Stimulated activated CD4-positive, alpha-beta T cell treated with anti-CD3 and anti-CD28 coated beads, Interleukin-12 subunit alpha, Interleukin-12 subunit beta, amount 100 ng/mL, for 48 hours (primary cell): ENCODE data around the gene EPHA6.
"Not testable (repeated sequence)": the region's sequence is repeated elsewhere in the genome, so short reads cannot be mapped to it uniquely, and the experiment has no call there.

Experiments used
- DNase-seq, 3 donors: peaks; one replicate each; pipeline ENCODE4 v3.0.0-alpha.2; 2020; ENCODE audit warnings: low read depth in 2 of 3, low spot score in 1 of 3

Gene EPHA6

DNA sequence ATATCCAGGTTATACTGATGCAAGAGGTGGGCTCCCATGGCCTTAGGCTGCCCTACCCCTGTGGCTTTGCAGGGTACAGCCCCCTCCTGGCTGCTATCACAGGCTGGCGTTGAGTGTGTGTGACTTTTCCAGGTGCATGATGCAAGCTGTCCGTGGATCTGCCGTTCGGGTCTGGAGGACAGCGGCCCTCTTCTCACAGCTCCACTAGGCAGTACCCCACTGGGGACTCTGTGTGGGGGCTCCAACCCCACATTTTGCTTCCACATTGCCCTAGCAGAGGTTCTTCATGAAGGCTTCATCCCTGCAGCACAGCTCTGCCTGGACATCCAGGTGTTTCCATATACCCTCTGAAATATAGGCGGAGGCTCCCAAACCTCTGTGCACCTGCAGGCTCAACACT, 610.6 kb downstream of the EPHA6 start:
- no peak for DNase-seq

DNA sequence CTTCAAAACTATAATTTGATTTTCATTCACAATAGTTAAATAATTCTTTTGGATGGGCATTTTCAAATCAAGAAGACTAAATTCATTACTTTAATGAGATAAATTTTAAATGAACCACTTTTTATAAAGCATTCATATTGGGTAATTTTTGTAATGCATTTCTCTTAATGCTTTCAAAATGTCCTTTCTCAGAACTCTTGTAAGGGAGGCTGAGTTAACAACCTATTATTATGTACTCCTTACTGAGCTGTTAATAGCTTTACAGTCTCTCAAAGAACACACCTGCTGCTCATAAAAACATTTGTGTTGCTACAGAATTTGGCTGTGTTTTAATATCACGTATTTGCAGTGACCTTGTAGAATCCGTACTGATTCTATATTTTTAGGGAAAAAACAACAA, 616.2 kb downstream of the EPHA6 start:
- no peak for DNase-seq

DNA sequence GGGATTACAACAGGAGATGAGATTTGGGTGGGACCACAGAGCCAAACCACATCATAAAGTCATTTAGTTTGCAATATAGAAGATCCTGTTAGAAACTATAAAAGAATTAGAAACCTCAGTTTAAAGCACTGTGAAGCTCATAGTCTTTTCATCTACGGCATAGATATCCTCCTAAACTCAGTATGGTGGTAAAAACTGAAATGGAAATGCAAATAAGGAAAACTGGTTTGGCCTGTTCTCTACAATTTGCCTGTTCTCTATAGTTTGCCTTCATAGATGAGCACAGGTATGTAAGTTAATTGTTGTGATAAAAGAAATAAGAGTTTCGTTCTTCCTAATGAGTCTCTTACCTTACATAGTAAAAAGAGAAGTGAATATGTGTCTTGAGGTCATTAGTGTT, 618.5 kb downstream of the EPHA6 start:
- no peak for DNase-seq

DNA sequence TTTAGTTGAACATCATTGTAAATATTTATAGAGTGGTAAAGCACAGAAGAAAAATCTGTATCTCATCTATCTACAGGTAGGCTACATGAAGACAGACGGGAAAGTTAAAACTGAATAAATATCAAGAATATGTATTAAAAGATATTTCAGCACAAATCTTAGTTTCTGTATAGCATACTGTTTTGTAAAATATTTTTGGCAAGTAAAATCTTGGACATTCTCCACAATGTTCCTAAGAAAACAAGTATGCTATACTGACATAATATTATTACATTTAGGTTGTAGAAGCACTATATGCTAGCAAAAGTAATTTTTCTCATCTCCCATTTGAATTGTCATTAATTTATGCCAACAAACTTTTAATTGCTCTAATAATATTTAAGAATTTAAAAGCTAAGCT, 623.7 kb downstream of the EPHA6 start:
- DNase-seq: no peak

DNA sequence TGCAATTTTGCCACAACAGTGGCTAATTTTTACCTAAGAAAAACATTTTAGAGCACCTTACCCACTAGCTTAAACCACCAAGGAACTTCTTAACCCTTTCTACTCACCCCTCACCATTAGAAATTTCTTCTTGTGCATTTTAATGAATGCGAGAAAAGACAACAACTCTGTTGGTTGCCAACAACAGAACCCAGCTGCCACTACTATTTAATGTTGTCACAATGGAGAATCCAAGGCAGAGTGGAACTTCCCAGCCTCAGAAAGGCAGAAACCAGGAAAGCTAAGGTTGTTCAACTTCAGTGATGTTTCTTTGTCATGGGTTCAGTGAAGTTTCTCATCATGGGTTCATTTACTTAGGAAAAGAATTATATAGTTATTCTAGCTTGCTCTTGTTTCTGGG, 625.0 kb downstream of the EPHA6 start:
- no peak for DNase-seq

DNA sequence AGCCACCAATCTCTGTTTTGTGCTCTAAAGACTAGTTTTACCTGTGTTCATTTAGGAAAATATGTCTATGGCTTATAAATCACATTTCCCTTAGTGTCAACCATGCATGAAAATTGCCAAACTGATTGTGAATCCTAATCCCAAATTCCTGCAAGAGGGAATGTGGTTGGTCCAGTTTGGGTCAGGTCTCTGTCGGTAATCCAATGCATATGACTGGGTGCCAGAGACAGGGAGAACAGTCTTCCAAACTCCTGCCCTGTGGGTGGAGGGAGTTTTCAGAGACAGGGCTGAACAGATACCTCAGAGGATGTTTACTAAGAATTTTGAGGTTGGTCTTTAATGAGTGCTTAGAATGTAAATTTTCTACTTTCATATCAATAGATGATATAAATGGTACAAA, 649.6 kb downstream of the EPHA6 start:
- no peak for DNase-seq

DNA sequence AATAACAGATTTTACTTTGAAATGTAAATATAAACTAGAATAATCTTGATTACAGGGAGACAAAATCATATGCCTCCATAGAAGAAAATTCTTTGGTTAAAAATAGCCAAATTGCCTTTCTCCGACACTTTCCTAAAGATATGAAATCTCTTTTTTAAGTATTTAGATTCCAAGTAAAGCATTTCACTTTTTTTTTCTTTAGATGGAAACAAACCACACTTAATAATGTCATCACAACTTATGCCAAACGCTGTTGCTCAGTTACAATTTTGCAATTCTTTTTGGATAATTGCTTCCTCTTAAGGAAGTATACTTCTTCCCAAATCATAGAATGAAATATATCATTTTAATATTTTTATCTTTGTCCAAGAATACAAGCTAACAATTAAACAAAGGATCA, 656.1 kb downstream of the EPHA6 start:
- DNase-seq: no peak

DNA sequence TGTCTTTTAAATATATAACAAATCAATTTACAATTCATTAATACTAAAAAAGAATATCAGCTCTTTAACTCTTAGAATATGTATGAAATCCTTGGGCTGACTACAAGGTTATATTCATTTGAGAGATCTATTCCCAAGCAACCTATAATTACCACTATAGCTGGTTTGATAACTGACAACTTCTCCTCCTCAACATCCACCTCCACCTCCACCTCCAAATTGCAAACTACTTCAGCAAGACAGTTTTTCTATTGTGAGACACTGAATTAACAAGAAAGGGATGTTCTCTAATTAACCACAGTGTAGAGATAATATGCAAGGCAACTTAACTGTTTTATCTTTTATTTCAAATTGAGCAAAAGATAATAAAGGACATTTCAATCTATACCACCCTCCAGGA, 665.3 kb downstream of the EPHA6 start:
- DNase-seq: no peak

DNA sequence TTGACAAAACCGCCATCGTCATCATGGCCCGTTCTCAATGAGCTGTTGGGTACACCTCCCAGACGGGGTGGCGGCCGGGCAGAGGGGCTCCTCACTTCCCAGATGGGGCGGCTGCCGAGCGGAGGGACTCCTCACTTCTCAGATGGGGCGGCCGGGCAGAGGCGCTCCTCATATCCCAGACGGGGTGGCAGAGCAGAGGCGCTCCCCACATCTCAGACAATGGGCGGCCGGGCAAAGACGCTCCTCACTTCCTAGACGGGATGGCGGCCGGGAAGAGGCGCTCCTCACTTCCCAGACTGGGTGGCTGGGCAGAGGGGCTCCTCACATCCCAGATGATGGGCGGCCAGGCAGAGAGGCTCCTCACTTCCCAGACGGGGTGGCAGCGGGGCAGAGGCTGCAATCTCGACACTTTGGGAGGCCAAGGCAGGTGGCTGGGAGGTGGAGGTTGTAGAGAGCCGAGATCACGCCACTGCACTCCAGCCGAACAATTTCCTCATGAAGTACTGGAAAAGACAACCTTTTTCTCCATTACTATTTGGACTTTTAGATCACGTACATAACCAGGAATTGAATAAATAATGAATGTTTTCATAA, 666.4 kb downstream of the EPHA6 start:
- not testable (repeated sequence) for DNase-seq

DNA sequence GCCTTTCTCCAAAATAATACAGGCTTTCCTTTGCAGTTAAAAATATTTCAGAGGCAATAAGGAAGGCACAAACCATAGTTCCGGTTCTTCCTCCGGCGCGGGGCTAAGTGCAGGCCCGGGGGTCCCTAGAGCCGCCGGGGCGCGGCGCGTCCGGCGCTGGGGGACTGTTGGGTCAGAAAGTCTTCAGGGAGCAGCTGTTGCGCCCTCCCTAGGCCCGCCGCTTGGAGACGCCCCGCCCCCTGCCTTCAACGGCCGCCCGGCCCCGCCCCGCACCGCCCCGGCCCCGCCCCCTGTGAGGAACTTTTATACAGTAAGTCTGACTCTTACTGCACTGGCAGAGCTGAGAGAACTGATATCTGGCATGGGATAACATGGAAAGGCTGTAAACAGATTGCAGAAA, 667.0 kb downstream of the EPHA6 start:
- DNase-seq: no peak

DNA sequence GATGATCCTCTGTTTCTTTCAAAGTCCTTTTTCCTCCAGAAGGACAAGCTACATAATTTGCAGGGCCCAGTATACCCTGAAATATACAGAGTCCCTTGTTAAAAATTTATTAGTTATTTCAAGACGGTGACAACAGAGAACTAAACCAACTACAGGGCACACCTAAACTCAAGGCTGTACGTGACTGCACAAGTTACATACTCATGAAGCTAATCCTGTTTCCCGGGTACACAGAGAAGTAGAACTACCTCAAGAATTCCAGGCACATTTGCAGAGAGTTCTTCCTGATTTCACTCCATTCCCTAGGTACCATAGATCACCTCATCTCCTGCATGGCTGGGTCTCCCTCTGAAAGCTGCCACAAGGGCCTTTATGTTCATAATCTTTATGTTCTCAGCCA, 670.8 kb downstream of the EPHA6 start:
- DNase-seq: no peak

DNA sequence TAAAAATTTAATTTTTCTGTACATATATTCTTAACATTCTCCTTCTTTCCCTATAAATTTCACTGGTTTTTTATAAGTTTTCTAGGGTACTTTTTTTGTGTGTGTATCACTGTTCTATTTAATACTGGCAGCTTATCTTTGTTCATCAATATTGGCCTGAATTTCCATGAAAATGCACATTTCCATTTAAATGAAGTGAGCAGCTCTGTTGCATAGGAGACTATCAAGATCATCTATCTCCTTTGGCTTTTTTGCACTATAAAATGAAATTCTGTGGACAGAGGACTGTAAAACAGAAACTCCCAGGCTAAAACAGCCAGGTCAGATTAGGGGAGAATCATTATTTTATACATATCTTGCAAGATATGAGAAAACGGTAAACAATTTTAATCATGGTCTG, 673.2 kb downstream of the EPHA6 start:
- DNase-seq: no peak

DNA sequence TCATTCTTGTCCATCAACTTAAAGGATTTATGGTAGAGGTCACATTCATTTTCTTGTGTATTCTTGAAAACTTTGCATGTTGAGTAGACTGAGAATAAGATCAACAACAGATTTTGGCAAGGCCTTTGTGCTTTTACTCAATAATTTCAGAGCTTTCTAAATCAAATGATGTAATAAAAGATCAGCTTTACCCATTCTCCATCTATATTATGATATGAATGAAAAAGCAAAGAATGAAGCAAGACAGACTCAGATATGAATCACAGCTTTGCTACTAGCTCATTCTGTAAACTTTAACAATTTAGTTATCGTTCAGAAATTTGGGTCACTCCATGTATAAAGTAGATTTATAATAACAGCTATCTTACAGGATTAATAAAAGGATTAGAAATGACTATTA, 674.3 kb downstream of the EPHA6 start:
- no peak for DNase-seq

DNA sequence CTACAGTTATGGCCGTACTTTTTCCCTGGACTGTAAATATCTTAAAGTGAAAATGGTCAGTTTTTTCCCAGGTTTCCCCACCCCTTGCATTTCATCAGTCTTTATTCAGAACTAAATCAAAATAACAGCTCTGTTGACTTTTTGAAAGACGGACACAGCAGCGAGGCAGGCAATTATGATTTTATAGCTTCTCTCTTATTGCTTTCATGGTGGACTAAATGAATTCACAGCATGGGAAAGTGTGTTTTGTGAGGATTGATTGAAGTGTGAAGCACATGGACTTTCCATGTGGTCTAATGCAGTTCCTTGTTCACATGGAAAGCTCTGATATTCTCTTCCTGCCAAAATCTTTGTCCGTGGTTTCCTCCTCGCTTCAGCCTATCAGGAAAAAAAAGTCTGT, 681.5 kb downstream of the EPHA6 start:
- no peak for DNase-seq

DNA sequence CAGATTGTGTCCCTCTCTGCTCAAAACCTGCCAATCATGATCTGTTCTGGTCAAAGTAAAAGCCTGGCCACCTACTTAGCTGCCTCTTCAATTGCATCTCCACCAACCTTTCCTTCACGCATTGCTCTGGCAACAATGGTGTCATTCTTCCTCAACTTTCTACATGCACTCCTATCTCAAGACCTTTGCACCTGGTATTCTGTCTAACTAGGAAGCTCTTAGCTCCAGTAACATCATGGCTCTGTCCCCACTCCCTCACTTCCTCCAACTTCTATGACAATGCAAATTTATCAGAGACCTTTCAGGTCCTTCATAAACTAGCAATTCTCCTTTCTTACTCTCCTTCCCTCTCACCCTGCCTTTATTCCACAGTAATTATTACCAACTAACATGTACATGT, 682.7 kb downstream of the EPHA6 start:
- DNase-seq: no peak

DNA sequence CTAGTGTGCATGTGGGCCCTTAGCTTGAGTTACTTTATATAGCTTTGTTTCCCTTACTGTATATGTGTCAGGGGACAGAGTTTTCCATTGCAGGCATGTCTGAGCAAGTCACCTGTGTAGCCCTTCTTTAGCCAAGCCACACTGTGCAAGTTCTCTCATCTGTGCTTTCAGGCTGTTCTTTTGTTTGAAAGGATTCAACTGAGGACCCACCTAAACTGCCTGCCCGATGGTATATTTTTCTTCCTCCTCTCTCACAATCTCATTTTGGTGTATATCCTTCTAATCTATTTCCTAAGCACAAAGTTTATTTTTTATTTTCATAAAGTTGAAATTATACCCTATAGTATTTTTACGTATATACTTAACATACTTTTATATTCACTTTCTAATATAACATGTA, 690.1 kb downstream of the EPHA6 start:
- no peak for DNase-seq

DNA sequence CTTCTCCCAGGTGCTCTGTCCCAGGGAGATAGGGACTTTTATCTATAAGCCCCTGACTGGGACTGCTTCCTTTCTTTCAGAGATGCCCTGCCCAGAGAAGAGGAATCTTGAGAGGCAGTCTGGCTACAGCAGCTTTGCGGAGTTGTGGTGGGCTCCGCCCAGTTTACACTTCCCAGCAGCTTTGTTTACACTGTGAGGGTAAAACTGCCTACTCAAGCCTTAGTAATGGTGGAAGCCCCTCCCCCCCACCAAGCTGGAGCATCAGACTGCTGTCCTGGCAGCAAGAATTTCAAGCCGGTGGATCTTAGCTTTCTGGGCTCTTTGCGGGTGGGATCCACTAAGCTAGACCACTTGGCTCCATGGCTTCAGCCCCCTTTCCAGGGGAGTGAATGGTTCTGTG, 696.4 kb downstream of the EPHA6 start:
- DNase-seq: no peak

DNA sequence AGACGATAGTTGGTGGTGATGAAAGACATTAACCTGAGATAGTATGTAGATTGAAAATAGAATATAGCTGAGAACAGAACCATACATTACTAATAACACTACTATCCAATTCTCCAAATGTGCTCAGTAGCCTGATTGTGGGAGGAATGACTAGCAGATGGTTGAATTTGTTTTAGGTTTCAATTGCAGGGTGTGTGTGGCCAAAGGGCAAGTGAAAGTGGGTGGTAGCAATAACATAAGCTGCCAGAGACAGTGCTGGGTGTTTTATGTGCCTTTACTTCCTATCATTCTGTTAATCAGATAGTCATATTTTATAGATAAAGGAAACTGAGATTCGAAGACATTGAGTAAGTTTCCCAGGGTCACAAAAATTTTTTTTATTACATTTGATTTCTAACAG, 700.7 kb downstream of the EPHA6 start:
- no peak for DNase-seq

DNA sequence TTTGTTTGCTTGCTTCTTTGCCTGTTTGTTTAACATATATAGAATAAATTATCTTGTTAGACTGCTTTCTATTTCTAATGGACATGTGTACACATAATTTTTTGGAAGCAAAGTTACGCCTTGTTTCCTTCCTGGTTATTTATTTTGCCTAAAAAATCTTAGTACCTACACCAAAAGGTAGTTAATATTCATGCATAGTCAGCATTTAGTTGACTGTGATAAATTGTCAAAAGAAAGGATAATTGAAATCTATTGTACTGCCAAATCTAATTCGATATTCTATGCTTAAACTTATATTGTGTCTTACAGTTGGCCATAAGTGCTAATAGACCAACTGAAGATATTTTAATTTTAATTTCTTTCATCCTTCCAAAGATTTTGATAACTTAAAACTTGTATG, 716.3 kb downstream of the EPHA6 start:
- DNase-seq: no peak

DNA sequence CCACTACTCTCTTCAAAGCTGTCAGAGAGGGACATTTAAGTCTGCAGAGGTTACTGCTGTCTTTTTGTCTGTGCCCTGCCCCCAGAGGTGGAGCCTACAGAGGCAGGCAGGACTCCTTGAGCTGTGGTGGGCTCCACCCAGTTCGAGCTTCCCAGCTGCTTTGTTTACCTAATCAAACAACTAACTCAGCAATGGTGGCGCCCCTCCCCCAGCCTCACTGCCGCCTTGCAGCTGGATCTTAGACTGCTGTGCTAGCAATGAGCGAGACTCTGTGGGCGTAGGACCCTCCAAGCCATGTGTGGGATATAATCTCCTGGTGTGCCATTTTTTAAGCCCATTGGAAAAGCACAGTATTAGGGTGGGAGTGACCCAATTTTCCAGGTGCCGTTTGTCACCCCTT, 733.2 kb downstream of the EPHA6 start:
- DNase-seq: not testable (repeated sequence)

DNA sequence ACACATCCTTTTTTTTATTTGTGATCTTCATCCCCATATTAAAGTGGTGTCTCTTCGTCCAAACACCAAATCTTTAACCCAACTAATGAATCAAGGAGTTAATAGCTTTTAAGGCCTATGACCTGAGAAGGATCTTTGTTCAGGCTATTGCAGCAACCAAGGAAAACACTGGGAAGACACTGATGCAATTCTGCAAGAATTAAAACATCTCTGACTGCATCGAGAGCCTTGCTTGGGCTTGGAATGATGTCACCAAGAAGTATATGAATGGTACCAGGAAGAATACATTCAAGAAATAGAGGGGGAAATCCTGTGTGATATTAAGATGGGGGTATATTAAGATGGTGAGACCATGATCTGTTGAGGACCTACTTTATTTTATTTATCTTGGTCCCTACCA, 736.0 kb downstream of the EPHA6 start:
- no peak for DNase-seq

DNA sequence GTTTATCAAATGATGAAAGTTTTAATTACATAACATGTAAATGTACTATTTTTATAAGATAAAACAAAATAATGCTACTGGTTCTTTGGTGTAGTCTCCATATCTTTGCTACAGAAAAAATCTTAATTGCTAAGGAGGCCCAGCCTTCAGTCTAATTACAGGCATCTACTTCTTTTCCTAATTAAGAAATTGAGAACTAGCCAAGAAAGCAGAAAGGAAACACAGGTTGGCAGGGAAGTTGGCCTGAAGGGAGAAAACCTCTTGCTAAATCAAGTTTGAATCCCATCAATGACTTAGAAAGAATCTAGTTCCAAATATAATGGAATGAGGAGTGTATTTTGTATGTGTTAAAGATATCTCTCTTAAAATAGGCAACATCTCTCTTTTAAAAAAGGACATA, 737.8 kb downstream of the EPHA6 start:
- DNase-seq: no peak

DNA sequence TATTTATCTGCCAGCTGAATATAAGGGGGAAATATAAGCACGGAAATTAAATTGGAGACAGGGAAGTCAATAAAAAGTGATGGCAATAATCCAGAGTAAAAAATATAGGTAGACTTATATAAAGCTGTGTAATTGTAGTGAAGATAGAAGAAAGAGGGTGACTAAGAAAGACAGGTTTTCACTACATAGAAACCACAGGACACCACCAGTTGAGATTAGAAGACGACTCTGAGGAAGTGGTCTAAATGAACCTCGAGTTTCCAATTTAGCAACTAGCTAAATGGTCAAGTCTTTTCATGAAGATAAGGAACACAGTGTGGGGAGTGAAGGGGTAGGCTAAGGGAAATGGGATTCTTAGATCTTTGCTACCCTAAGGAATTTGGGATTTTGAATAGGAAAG, 761.3 kb downstream of the EPHA6 start:
- DNase-seq: no peak

DNA sequence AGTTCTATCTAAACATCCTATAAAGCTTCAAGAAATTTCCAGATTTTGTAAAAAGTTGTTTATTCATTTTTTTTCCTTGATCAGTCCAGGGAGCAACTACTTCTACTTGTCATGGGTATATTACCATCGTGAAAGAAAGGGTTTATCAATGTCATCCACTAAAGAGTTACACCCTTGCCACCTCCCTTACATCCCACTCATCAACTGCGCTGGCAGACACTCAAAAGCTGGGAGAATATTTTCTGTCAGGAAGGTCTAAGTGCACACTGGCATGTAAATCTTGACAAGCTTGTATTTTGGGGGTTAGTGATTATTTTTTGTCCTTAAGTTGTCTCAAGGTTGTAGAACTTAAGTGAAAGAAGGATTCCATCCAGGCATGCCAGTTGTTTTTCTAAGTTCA, 761.8 kb downstream of the EPHA6 start:
- DNase-seq: no peak
